HEK293T (cell line): ENCODE measurements around the gene GALNT18.

Experiments
- CTCF ChIA-PET: fragments of 350-600 bp; formaldehyde crosslinking; extraction: SDS; loops from one replicate; lab custom pipeline; 2021; ENCODE audit warnings: antibody characterized with exemption, inconsistent platforms; lab: Yijun Ruan, JAX
- POLR2A ChIA-PET: fragments of 350-600 bp; formaldehyde crosslinking; extraction: SDS; loops from one replicate; lab custom pipeline; 2020; ENCODE audit warnings: antibody characterized with exemption, inconsistent platforms; lab: Yijun Ruan, JAX
- DNase-seq: peaks from one replicate; pipeline ENCODE4 v3.0.0; 2012; ENCODE audit warnings: mixed read lengths; ENCODE audit errors: extremely low spot score
- ARNT ChIP-seq: fragments of 450-650 bp; IDR thresholded peaks from 2 replicates; pipeline ENCODE4 v1.6.1; 2017; ENCODE audit warnings: mild to moderate bottlenecking
- BHLHE40 ChIP-seq: fragments of 450-650 bp; IDR thresholded peaks from 2 replicates; pipeline ENCODE4 v1.6.1; 2016; ENCODE audit warnings: mild to moderate bottlenecking, moderate library complexity, borderline replicate concordance
- CTBP1 ChIP-seq: fragments of 450-650 bp; IDR thresholded peaks from 2 replicates; pipeline ENCODE4 v1.6.1; 2016; ENCODE audit warnings: borderline replicate concordance
- ELF4 ChIP-seq: fragments of 450-650 bp; IDR thresholded peaks from 2 replicates; pipeline ENCODE4 v1.6.1; 2017; ENCODE audit warnings: antibody characterized with exemption
- FOXA1 ChIP-seq: fragments of 450-650 bp; IDR thresholded peaks from 2 replicates; pipeline ENCODE4 v1.6.1; 2016; ENCODE audit warnings: mild to moderate bottlenecking
- FOXK2 ChIP-seq: fragments of 450-650 bp; IDR thresholded peaks from 2 replicates; pipeline ENCODE4 v1.6.1; 2016; ENCODE audit warnings: mild to moderate bottlenecking
- FOXM1 ChIP-seq: fragments of 450-650 bp; IDR thresholded peaks from 2 replicates; pipeline ENCODE4 v1.6.1; 2017; ENCODE audit warnings: mild to moderate bottlenecking, borderline replicate concordance
- HDGF ChIP-seq: fragments of 450-650 bp; IDR thresholded peaks from 2 replicates; pipeline ENCODE4 v1.6.1; 2017; ENCODE audit warnings: antibody characterized with exemption, borderline replicate concordance
- L3MBTL2 ChIP-seq: fragments of 450-650 bp; conservative IDR thresholded peaks from 2 replicates; pipeline ENCODE4 v1.6.1; 2016; ENCODE audit warnings: mild to moderate bottlenecking
- LEF1 ChIP-seq: fragments of 450-650 bp; IDR thresholded peaks from 2 replicates; pipeline ENCODE4 v1.6.1; 2017; ENCODE audit warnings: mild to moderate bottlenecking, borderline replicate concordance
- NFRKB ChIP-seq: fragments of 450-650 bp; IDR thresholded peaks from 2 replicates; pipeline ENCODE4 v1.6.1; 2016; ENCODE audit warnings: mild to moderate bottlenecking, moderate library complexity
- PKNOX1 ChIP-seq: fragments of 450-650 bp; IDR thresholded peaks from 2 replicates; pipeline ENCODE4 v1.6.1; 2016
- SP1 ChIP-seq: fragments of 450-650 bp; IDR thresholded peaks from 2 replicates; pipeline ENCODE4 v1.6.1; 2017
- SUZ12 ChIP-seq: fragments of 450-650 bp; IDR thresholded peaks from 2 replicates; pipeline ENCODE4 v1.6.1; 2016; ENCODE audit warnings: mild to moderate bottlenecking
- TARDBP ChIP-seq: fragments of 450-650 bp; IDR thresholded peaks from 2 replicates; pipeline ENCODE4 v1.6.1; 2016
- ZNF384 ChIP-seq: fragments of 450-650 bp; IDR thresholded peaks from 2 replicates; pipeline ENCODE4 v1.6.1; 2016

Gene GALNT18

GRCh38 chr11:11378184-11378940 is 243.4 kb downstream of the GALNT18 start:
- POLR2A ChIA-PET: interaction anchor here (1.4 kb wide), 1 partner anchor 11 kb away, joined by 3 read pairs; no protein-coding TSS in a partner anchor
- DNase-seq: no peak
- TF ChIP-seq FOXA1 (no peak), ARNT (no peak), HDGF (no peak), SP1 (no peak), SUZ12 (no peak), ELF4 (no peak), PKNOX1 (no peak), ZNF384 (no peak), FOXM1 (no peak), TARDBP (no peak), NFRKB (no peak)
- CTCF ChIA-PET: interaction anchor here (1.2 kb wide), 1 partner anchor 9 kb away, joined by 4 read pairs; no protein-coding TSS in a partner anchor

- no peak for DNase-seq
- no peak for TF ChIP-seq HDGF
- TF ChIP-seq FOXK2: no peak
- TF ChIP-seq ARNT: no peak
- TF ChIP-seq FOXM1: no peak
- no peak for TF ChIP-seq SP1
- TF ChIP-seq CTBP1: no peak
- TF ChIP-seq PKNOX1: no peak
- no peak for TF ChIP-seq NFRKB
- TF ChIP-seq ZNF384: no peak
- no peak for TF ChIP-seq SUZ12
- ChIA-PET POLR2A (no interaction called here), CTCF (no interaction called here)
Observed at GRCh38 chr11:11374358-11375148, 247.3 kb downstream of the GALNT18 start.

GRCh38 chr11:11373934-11374333 is 247.9 kb downstream of the GALNT18 start:
- TF ChIP-seq SUZ12 (no peak), TARDBP (no peak), FOXK2 (no peak), ELF4 (no peak), FOXA1 (no peak), ARNT (no peak), PKNOX1 (no peak), LEF1 (no peak), FOXM1 (no peak), ZNF384 (no peak), L3MBTL2 (no peak), HDGF (no peak), BHLHE40 (no peak), CTBP1 (no peak), SP1 (no peak), NFRKB (no peak)
- ChIA-PET POLR2A (no interaction called here), CTCF (no interaction called here)
- no peak for DNase-seq

GRCh38 chr11:11372461-11372860 is 249.3 kb downstream of the GALNT18 start:
- no peak for DNase-seq
- CTCF ChIA-PET: no interaction called here
- POLR2A ChIA-PET: no interaction called here
- no peak for TF ChIP-seq BHLHE40
- TF ChIP-seq ZNF384: no peak
- TF ChIP-seq LEF1: no peak
- TF ChIP-seq TARDBP: no peak
- no peak for TF ChIP-seq ELF4
- no peak for TF ChIP-seq CTBP1
- no peak for TF ChIP-seq NFRKB
- no peak for TF ChIP-seq HDGF
- no peak for TF ChIP-seq PKNOX1
- no peak for TF ChIP-seq ARNT
- TF ChIP-seq SP1: no peak
- no peak for TF ChIP-seq FOXA1
- no peak for TF ChIP-seq FOXM1
- TF ChIP-seq SUZ12: no peak
- no peak for TF ChIP-seq L3MBTL2
- TF ChIP-seq FOXK2: no peak

GRCh38 chr11:11370962-11371303 is 250.9 kb downstream of the GALNT18 start:
- no peak for DNase-seq
- POLR2A ChIA-PET: no interaction called here
- CTCF ChIA-PET: no interaction called here
- TF ChIP-seq SUZ12 (no peak), NFRKB (no peak), TARDBP (no peak), PKNOX1 (no peak), ZNF384 (no peak), CTBP1 (no peak), FOXM1 (no peak), ELF4 (no peak), FOXK2 (no peak), FOXA1 (no peak), SP1 (no peak), ARNT (no peak)
